Omental fat pad (tissue), 4 donors: Measurements from ENCODE around the gene PIGN. TPM values are rescaled to one million over a fixed set of nuclear protein-coding genes. Genes with fewer than 3 reads are reported as not detected.

Source experiments
- ATAC-seq: fragments of 150-250 bp; one replicate; pipeline ENCODE4 v1.9.1; 2016; ENCODE audit warnings: mild to moderate bottlenecking, moderate library complexity; ENCODE audit not compliant: low FRiP score
- DNase-seq: peaks from one replicate; pipeline ENCODE4 v3.0.0-alpha.2; 2019; ENCODE audit warnings: low spot score
- CTCF ChIP-seq, 3 donors: fragments of 450-650 bp; IDR thresholded peaks; one replicate each; pipeline ENCODE4 v1.5.1; 2016 to 2017; ENCODE audit warnings: antibody characterized with exemption in 3 of 3, mild to moderate bottlenecking in 3 of 3, moderate library complexity in 2 of 3
- total RNA-seq, 4 donors: library from RNA; depleted of rRNA; stranded (reverse); fragments of >200 nt; gene quantifications; one replicate each; pipeline ENCODE4 v1.1.0, GENCODE V29; 2016

PIGN gene
- total RNA-seq, 4 donors from 2014 or later, result 19.7 to 31.8 (median 24.8) TPM

- ATAC-seq (no peak), DNase-seq (no peak)
- no peak for TF ChIP-seq CTCF (IDR thresholded peaks at IDR 0.05)
These were observed 48.2 kb downstream of the PIGN start for GRCh38 chr18:62138461-62139235.

GRCh38 chr18:62131301-62131909 lies 55.5 kb downstream of the PIGN start:
- TF ChIP-seq CTCF (IDR thresholded peaks at IDR 0.05), result peak in 2 of 3 donors; percentile 55 to 84
- ATAC-seq (peak; percentile 54), DNase-seq (no peak)

GRCh38 chr18:62128157-62128556 lies 58.7 kb downstream of the PIGN start:
- no peak for DNase-seq
- no peak for TF ChIP-seq CTCF (IDR thresholded peaks at IDR 0.05)
- no peak for ATAC-seq

GRCh38 chr18:62126737-62127136 lies 60.1 kb downstream of the PIGN start:
- ATAC-seq (no peak), DNase-seq (no peak)
- TF ChIP-seq CTCF (IDR thresholded peaks at IDR 0.05), result no peak

- DNase-seq (no peak), ATAC-seq (no peak)
- no peak for TF ChIP-seq CTCF (IDR thresholded peaks at IDR 0.05)
These were observed 61.2 kb downstream of the PIGN start for GRCh38 chr18:62125702-62126101.

- no peak for DNase-seq
- no peak for TF ChIP-seq CTCF (IDR thresholded peaks at IDR 0.05)
- ATAC-seq, result no peak
These were observed 64.5 kb downstream of the PIGN start for GRCh38 chr18:62122330-62122729.

GRCh38 chr18:62119884-62120283 lies 67.0 kb downstream of the PIGN start:
- TF ChIP-seq CTCF (IDR thresholded peaks at IDR 0.05), result no peak
- ATAC-seq, result no peak
- no peak for DNase-seq
